Right hindlimb (tissue), 1 donor: ENCODE data around the gene IQSEC1.

ENCODE experiments used
- DNase-seq: peaks from one replicate; pipeline ENCODE4 v3.0.0-alpha.2; 2018

IQSEC1 gene

GRCh38 chr3:12902181-12902999 is 170.8 kb downstream of the IQSEC1 start:
- DNase-seq = no peak

DNA sequence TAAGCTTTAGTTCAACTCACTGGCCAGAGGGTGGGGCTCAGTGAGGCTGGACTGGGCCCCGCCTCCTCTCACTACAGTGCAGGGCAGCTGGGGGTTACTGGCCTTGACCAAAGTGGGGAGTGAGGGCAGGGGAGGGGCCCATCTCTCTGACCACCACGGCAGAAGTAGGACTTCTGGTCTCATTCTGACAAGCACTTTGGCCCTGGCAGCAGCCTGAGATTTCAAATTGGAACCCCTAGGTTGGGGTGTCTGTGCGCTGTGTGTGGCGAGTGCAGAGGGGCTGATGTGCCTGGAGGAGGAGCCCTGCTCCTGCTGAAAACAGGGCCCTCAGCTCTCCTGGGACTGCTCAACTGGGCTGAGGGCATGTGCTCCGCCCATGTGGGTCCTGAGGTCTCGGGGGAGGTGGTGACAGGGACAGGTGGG is 171.6 kb downstream of the IQSEC1 start:
- no peak for DNase-seq

- no peak for DNase-seq
Observed at GRCh38 chr3:12900885-12901411, 172.3 kb downstream of the IQSEC1 start.

DNA sequence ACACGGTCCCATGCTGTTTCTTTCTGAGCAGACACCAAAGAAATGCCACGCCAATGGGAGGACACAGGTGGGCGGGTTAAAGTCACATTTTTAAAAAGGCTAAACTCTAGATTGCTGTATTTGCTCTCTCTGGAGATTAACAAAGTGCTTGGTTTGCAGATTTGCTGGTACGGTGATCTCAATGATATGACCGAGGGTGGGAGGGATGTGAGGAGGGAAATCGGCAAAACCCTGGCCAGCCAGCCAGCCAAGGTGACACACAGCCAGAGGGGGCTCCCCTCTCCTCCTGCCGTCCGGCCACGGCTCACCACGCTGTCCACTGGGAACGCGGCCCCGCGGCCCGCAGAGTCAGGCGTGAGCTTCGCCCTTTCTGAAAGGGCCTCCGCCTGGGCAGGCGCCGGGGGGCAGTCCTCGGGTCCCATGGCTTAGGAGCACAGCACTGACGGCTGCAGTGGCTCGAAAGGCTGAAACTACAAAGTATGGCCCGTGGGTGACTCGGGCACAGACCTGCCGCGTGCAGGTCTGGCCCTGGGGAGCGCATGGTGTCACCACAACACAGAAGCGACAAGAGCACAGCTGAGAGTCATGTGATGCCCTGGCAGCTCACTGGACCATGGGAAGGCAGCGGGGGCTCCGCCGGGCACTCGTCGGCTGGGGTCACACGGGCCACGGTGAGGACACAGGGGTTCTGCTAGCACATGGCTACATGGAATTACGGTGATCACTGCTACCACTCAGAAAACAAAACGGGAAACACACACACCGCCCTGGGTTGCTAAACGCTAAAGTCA is 174.1 kb downstream of the IQSEC1 start:
- DNase-seq = no peak

GRCh38 chr3:12898290-12898964 is 174.8 kb downstream of the IQSEC1 start:
- no peak for DNase-seq

DNA sequence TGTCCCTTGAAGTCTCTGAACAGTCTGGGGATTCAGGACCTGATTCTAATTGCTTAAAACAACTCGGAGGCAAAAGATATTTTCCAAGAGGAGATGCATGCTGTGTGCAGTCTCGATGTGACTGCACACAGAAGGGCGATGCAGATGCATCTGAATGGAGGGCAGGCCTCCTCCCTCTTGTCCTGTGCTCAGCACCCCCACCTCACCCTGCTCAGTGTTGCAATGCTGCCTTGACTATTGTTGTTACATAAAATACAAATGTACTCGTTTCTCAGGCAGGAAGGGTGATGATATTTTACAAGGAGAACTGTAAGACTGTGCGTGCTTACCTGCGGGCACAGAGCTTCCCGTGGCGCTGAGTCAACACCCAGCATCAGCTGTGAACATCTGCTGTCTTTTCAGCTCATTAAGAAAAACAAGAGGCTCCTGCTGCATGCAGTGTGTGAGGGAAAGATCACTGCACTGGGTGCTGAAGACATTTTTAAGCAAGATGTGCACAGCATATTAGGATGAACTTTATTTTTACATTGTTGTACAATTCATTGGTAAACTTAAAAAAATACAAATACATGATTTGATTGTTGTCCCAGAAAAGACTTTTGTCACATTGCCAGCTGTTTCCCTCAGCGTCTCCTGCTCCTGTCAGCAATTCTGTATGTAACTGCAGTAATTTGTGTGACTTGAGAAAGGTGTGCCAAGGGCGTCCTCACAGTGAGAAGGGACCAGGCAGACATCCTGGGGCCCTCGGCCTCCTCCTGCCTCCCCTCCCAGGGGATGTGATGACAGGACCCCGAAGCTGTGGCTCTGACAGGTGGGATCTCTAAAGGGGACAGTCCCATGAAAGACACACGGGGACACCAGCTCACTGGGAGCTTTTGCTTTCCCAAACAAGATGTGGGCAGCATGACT is 175.6 kb downstream of the IQSEC1 start:
- DNase-seq = no peak

- peak; percentile 54 for DNase-seq
Observed at GRCh38 chr3:12896063-12896985, 176.9 kb downstream of the IQSEC1 start.

DNA sequence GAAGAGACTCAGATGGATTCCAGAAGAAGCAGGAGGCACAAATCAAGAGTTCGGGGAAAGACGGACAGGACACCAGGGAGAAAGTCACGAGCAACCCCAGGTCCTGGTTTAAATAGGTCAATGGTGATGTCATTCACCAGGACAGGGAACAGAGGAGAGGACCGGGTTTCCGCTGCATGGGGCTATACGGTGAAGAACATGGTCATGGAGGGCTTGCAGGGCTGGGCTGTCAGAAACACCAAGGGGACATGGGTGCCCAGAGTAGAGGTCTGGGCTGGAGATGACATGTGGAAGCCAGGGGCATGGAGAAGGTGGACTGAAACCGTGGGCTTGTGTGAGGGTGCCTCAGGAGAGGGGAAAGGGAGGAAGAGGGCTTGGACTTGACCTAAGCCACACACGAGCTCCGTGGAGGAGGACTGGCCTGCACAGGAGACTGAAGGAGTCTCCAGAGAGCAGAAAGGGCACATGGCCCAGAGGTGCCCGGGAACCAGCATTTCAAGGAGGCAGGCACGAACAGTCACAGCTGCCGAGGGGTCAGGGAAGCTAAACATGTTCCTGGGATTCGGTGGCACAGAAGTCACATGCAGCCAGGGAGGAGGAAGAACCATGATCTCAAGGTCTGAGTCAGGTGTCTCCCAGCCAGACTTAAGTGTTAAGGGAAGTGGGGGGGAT is 177.7 kb downstream of the IQSEC1 start:
- no peak for DNase-seq

- DNase-seq = no peak
Observed at GRCh38 chr3:12894629-12895028, 178.6 kb downstream of the IQSEC1 start.

DNA sequence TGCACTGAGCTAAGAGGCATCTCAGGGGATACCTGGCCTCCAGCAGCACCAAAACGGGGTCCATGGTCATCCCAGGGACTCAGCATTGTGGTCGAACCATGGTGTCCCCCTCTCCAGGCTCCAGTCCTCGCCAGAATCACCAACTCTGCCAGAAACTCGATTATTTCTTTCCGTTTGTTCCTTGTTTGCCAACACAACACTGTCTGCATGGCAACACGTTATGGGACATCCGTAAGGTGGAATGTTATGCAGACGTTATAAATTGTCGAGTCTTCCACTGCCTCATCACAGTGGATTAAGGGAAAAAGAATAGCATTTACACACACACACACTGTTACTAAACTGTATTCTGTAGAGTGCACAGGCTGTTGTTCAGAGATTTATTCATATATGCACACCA is 179.4 kb downstream of the IQSEC1 start:
- DNase-seq = peak; percentile 51

- DNase-seq = no peak
Observed at GRCh38 chr3:12893247-12893646, 180.0 kb downstream of the IQSEC1 start.

GRCh38 chr3:12892840-12893189 is 180.4 kb downstream of the IQSEC1 start:
- no peak for DNase-seq

GRCh38 chr3:12891985-12892839 is 181.0 kb downstream of the IQSEC1 start:
- peak; percentile 67 for DNase-seq

GRCh38 chr3:12891391-12891984 is 181.7 kb downstream of the IQSEC1 start:
- no peak for DNase-seq

- DNase-seq = no peak
Observed at GRCh38 chr3:12890610-12891390, 182.4 kb downstream of the IQSEC1 start.

DNA sequence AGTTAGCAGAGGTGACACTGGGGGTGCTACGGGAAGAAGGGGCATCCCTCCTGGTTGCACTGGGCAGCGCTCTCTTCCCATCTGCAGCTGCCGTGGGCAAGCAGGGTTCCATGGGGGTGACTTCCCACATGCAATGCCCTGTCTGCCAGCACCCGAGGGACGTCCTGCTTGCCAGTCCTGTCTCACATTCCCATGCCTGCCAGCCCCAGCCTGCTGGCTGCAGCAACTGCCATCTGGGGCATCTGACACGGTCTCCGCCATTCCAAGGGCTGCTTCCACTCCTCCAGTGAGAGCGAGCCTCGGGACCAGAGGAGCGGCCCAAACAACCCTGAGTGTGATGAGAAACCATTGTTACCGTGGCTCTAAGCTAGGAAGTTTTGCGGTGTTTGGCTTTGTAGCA is 186.5 kb downstream of the IQSEC1 start:
- DNase-seq = no peak

- no peak for DNase-seq
Observed at GRCh38 chr3:12886106-12886679, 187.0 kb downstream of the IQSEC1 start.

DNA sequence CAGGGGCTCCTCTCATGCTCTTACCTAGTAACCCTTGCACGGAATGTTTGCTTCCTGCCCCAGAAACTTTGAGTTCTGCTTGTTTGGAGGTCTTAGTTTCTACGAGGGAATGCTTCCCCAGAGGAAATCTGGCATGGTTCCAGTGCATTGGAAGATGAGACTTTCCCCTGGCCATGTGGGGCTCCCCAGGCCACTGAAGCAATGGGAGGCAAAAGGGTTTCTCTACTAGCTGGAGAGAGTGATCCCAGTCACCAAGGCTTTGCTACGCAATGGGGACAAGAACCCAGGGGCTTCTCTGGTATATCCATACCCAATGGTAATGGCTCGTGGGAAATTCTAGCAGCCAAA is 187.7 kb downstream of the IQSEC1 start:
- DNase-seq = no peak
